Activated CD8-positive, alpha-beta T cell treated with anti-CD3 and anti-CD28 coated beads, Interleukin-2, amount 10 ng/mL, durations not matched to agents 7 days and 5 days (primary cell): ENCODE measurements around the gene P2RX4. TPM values are rescaled to one million over a fixed set of nuclear protein-coding genes. Genes with fewer than 3 reads are reported as not detected.
"Not testable (repeated sequence)": the region's sequence is repeated elsewhere in the genome, so short reads cannot be mapped to it uniquely, and the experiment has no call there.

Experiments used
- ATAC-seq: fragments of 150-1000 bp; cut with Tn5 transposase; one replicate; pipeline ENCODE4 v1.10.0; 2021; ENCODE audit warnings: moderate library complexity
- CTCF ChIA-PET: fragments of 350-600 bp; sonication (Branson Sonifier 250); formaldehyde crosslinking; loops from one replicate; lab custom pipeline; 2021; ENCODE audit warnings: antibody characterized with exemption; lab: Charles Lee
- POLR2A ChIA-PET: fragments of 350-600 bp; sonication (Branson Sonifier 250); formaldehyde crosslinking; loops from one replicate; lab custom pipeline; 2021; ENCODE audit warnings: antibody characterized with exemption; lab: Charles Lee
- DNase-seq: peaks from one replicate; pipeline ENCODE4 v3.0.0-alpha.2; 2020
- H3K27ac Mint-ChIP-seq: one replicate; pipeline ENCODE4 v1.8.0; 2021; ENCODE audit warnings: mild to moderate bottlenecking, mixed read lengths
- H3K27me3 Mint-ChIP-seq: one replicate; pipeline ENCODE4 v1.8.0; 2021; ENCODE audit warnings: low read depth, mixed read lengths
- H3K36me3 Mint-ChIP-seq: one replicate; pipeline ENCODE4 v1.8.0; 2021; ENCODE audit warnings: low read depth, mixed read lengths
- H3K4me1 Mint-ChIP-seq: one replicate; pipeline ENCODE4 v1.8.0; 2021; ENCODE audit warnings: low read depth, mixed read lengths
- H3K4me3 Mint-ChIP-seq: one replicate; pipeline ENCODE4 v1.8.0; 2021; ENCODE audit warnings: mild to moderate bottlenecking, mixed read lengths
- H3K9me3 Mint-ChIP-seq: one replicate; pipeline ENCODE4 v1.8.0; 2022; ENCODE audit warnings: mixed read lengths; ENCODE audit not compliant: insufficient read depth
- total RNA-seq, 2 experiments: library from RNA; stranded (reverse); gene quantifications; one replicate each; pipeline ENCODE4 v1.2.3, GENCODE V29; 2021

The P2RX4 gene
- total RNA-seq, 2 experiments from 2014 or later: 38.7 to 41.0 TPM

DNA sequence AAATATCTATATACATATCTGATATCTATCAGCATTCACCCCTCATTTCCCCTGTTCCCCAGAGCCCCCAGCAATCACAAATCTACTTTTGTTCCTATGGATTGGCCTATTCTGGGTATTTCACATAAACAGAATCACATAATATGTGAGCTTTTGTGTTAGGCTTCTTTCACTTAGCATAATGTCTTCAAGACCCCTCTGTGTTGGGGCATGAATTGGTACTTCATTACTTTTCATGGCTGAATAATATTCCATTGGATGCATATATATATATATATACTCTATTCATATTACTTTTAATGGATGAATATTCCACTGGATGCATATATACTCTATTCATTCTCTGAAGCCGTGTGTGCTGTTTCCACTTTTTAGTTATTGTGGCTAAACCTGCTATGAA lies 57.9 kb downstream of the P2RX4 start:
- ChIA-PET POLR2A (no interaction called here), CTCF (no interaction called here)
- H3K27ac Mint-ChIP-seq: no peak overlapping the region
- no peak for ATAC-seq
- H3K9me3 Mint-ChIP-seq: no peaks in the 10 kb centered on the region
- H3K36me3 Mint-ChIP-seq: peaks cover 39% of the 10 kb centered on the region
- no peaks in the 10 kb centered on the region for H3K27me3 Mint-ChIP-seq
- H3K4me3 Mint-ChIP-seq: no peak overlapping the region
- H3K4me1 Mint-ChIP-seq: no peaks in the 10 kb centered on the region
- no peak for DNase-seq

DNA sequence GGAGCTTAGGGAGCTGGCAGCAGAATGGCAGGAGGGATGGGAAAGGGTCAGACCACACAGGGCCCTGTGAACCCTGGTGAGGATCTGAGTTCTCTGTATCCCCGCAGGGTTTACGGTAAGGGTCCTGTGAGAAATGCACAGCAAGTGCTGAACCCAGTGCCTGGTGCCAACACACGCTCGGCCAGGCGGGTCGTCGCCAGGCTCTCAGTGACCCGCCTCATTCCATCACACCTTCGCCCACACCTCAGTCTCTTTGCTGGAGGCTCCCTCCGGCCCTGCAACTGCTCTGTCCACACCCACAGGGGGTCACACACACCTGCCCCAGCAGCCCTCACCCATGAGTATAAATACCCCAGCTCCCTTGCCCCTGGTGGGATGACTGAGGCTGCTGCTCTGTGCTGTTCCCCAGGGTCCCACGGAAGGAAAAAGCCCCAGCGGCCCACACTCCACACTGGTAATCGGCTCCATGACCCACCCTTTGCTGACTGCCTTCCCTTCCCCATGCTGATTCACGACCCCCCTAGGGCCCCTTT lies 63.5 kb downstream of the P2RX4 start:
- Mint-ChIP-seq H3K27ac (no peak overlapping the region), H3K4me1 (peaks cover 4% of the 10 kb centered on the region), H3K9me3 (no peaks in the 10 kb centered on the region), H3K4me3 (no peak overlapping the region), H3K27me3 (no peaks in the 10 kb centered on the region), H3K36me3 (peaks cover 41% of the 10 kb centered on the region)
- CTCF ChIA-PET: no interaction called here
- ATAC-seq (no peak), DNase-seq (no peak)
- POLR2A ChIA-PET: no interaction called here

DNA sequence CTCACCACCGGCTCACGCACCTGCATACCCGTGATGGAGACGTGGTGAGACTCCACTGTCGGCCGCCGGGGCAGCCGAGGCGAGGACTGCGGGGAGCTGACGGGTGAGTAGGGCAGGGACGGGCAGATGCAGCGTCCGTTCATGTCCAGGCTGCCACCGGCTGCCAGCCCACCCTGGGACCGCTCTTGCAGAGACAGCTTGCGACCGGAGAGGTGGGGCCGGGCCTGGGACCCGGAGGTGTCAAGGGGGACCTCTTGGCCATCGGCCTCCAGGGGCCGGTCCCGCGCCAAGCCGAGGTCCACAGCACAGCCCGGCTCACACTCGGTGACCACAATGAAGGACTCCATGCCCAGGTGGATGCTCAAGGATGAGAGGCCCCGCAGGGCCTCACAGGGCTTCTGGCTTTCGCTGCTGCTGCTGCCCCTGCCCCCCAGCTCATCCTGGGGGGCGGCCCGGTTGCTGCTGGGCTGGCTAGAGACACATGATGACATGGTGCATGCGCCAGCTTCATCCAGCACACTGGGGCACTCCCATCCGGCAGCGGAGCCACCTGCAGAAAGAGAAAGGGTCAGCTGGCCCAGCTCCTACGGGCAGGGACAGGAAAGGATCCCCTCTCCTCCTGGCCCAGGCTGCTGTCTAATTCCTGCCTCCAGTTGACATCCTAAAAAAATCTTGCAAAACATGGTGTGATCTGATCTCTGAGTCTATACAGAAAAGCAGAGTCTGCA lies 64.3 kb downstream of the P2RX4 start:
- ChIA-PET POLR2A (no interaction called here), CTCF (no interaction called here)
- H3K36me3 Mint-ChIP-seq: peaks cover 40% of the 10 kb centered on the region
- H3K4me1 Mint-ChIP-seq: peaks cover 4% of the 10 kb centered on the region
- H3K27ac Mint-ChIP-seq: no peak overlapping the region
- H3K9me3 Mint-ChIP-seq: no peaks in the 10 kb centered on the region
- DNase-seq: no peak
- no peak overlapping the region for H3K4me3 Mint-ChIP-seq
- no peak for ATAC-seq
- no peaks in the 10 kb centered on the region for H3K27me3 Mint-ChIP-seq

DNA sequence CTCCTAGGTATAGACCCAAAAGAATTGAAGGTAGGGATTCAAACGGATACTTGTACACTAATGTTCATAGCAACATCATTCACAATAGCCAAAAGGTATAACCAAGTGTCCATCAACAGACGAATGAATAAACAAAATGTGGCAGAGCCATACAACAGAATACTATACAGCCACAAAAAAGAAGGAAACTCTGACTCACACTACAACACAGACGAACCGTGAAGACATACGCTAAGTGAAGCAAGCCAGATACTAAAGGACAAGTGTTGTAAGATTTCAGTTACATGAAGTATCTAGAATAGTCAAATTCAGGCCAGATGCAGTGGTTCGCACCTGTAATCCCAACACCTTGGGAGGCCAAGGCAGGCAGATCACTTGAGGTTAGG lies 67.4 kb downstream of the P2RX4 start:
- Mint-ChIP-seq H3K9me3 (no peaks in the 10 kb centered on the region), H3K36me3 (peaks cover 32% of the 10 kb centered on the region), H3K27me3 (no peaks in the 10 kb centered on the region), H3K4me3 (no peak overlapping the region), H3K27ac (no peak overlapping the region), H3K4me1 (peaks cover 4% of the 10 kb centered on the region)
- DNase-seq (no peak), ATAC-seq (no peak)
- CTCF ChIA-PET: no interaction called here
- POLR2A ChIA-PET: no interaction called here

DNA sequence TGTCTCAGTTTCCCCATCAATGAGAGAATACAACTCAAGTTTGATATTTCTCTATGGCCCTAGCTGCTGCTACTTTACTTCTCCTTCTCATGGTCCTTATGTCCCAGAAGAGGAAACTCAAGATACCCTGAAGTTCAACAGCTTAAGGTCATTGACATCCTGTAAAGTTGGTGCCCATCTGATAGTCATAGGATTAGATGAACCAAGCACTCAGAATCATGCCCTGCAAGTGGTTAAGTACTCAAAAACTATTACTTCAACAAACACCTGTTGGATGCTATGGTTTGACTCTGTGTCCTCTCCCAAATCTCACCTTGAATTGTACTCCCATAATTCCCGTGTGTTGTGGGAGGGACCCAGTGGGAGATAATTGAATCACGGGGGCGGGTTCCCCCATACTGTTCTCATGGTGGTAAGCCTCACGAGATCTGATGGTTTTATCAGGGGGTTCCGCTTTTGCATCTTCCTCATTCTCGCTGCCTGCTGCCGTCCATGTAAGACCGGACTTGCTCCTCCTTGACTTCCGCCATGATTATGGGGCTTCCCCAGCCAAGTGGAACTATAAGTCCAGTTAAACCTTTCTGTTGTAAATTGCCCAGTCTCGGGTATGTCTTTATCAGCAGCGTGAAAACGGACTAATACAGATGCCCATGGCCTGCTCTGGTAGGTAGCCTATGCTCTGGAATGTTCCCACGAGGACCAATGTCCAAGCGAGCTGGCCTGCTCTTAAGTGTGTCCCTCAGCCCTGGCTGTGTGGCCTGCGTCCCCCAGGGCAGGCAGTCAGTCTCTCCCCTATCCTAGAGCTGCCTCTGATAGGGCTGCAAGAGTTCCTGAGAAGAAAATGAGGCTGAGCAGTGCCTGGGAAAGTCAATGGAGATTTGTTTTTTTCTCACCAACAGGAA lies 68.5 kb downstream of the P2RX4 start:
- CTCF ChIA-PET: no interaction called here
- H3K36me3 Mint-ChIP-seq: peaks cover 26% of the 10 kb centered on the region
- no peak overlapping the region for H3K27ac Mint-ChIP-seq
- H3K4me3 Mint-ChIP-seq: no peak overlapping the region
- H3K27me3 Mint-ChIP-seq: no peaks in the 10 kb centered on the region
- DNase-seq (no peak), ATAC-seq (no peak)
- H3K9me3 Mint-ChIP-seq: no peaks in the 10 kb centered on the region
- H3K4me1 Mint-ChIP-seq: peaks cover 4% of the 10 kb centered on the region
- POLR2A ChIA-PET: no interaction called here

DNA sequence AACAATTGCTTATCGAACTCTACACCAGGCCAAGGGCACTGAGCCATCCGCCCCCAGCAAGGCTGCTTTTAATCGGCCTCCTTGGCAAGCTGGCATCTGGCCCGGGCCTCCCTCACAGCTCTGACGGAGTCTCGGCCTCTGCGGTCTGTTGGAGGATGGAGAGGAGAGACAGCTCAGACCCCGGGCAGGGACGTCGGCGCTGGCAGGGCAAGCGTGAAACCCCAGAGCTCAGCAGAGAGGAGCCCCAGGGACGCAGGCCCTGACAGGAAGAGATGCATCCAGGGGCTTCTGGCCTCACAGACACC lies 69.1 kb downstream of the P2RX4 start:
- Mint-ChIP-seq H3K9me3 (no peaks in the 10 kb centered on the region), H3K27ac (peak overlapping the region; percentile 34), H3K36me3 (peaks cover 23% of the 10 kb centered on the region), H3K4me3 (no peak overlapping the region), H3K4me1 (peaks cover 4% of the 10 kb centered on the region), H3K27me3 (no peaks in the 10 kb centered on the region)
- no peak for DNase-seq
- POLR2A ChIA-PET: no interaction called here
- CTCF ChIA-PET: no interaction called here
- ATAC-seq: no peak

DNA sequence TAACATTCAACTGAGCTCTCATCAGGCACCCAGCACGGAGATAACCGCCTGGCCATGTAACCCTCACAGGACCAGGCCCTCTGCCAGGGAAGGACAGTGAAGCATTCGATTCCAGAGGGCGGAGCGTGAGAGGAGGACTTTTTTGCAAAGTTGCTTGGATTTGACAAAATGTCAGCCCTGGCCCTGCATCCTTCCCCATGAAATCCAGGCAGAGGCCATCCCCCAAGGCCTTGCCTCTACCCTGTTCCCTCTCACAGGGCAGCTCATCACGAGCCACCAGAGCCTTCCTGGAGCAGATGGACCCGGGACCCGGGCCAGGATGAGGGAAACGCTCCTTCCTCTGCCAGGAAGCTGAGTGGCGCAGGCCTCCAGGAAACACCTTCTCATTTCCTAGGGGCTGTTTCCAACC lies 69.6 kb downstream of the P2RX4 start:
- DNase-seq: no peak

DNA sequence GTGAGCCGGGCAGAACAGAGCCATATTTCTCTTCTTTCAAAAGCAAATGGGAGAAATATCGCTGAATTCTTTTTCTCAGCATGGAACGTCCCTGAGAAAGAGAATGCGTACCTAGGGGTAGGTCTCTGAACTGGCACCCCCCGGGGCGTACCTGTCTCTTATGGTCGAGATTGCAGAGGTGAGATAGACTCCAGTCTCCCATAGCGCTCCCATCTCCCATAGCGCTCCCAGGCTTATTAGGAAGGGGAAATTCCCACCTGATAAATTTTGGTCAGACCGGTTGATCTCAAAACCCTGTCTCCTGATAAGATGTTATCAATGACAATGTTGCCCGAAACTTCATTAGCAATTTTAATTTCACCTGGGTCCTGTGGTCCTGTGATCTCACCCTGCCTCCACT lies 70.6 kb downstream of the P2RX4 start:
- H3K4me1 Mint-ChIP-seq, ATAC-seq, CTCF ChIA-PET, POLR2A ChIA-PET, H3K4me3 Mint-ChIP-seq, H3K27me3 Mint-ChIP-seq, DNase-seq, H3K27ac Mint-ChIP-seq, H3K9me3 Mint-ChIP-seq: not testable (repeated sequence)
- H3K36me3 Mint-ChIP-seq: peaks cover 22% of the 10 kb centered on the region

More for the DNA sequence above, 69.6 kb downstream of the P2RX4 start:
- ATAC-seq: no peak
- Mint-ChIP-seq H3K9me3 (no peaks in the 10 kb centered on the region), H3K4me3 (no peak overlapping the region), H3K36me3 (peaks cover 23% of the 10 kb centered on the region), H3K27me3 (no peaks in the 10 kb centered on the region), H3K4me1 (peaks cover 4% of the 10 kb centered on the region), H3K27ac (peak overlapping the region; percentile 34)
- ChIA-PET CTCF (no interaction called here), POLR2A (no interaction called here)

DNA sequence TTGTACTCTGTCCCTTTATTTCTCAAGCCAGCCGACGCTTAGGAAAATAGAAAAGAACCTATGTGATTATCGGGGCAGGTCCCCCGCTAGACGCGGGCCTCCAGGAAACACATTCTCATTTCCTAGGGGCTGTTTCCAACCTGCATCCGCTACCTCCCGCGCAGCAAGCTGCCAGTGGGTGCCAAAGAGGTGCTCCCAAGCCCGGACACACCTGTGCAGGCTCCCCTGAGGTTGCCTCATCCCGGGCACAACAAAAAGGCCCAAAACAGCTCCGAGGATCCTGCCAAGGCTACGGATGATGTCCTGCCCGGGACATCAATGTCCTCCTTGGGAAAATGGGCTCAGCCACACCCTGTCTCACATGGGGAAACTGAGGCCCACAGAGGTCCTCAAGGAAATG lies 71.2 kb downstream of the P2RX4 start:
- H3K4me3 Mint-ChIP-seq, H3K27ac Mint-ChIP-seq, POLR2A ChIA-PET, DNase-seq, H3K4me1 Mint-ChIP-seq, H3K27me3 Mint-ChIP-seq, H3K9me3 Mint-ChIP-seq, ATAC-seq, CTCF ChIA-PET: not testable (repeated sequence)
- peaks cover 21% of the 10 kb centered on the region for H3K36me3 Mint-ChIP-seq

DNA sequence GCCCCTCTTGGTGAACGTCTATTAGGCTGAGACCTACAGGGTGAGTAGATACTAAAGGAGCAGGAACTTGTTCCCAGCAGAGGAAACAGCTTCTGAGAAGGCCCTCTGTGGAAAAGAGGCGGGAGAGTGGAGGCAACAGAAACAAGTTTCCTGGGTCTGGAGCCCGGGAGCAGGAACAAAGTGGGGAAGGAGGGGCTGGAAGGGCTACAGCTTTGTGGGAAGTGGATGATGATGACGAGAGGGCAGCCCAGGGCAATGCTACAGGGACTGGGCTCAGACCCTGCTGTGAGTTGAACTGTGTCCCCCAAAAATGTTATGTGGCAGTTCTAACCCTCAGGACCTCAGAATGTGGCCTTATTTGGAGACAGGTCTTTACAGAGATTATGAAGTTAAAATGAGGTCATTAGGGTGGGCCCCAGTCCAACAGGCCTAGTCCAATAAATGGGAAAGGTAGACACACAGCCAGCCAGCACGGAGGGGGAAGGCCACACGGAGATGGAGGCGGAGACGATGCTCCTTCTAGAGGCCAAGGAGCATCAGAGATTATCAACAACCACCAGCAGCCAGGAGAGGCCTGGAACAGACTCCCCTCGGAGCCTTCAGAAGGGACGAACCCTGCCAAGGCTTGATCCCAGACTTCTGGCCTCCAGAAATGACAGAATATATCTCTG lies 72.3 kb downstream of the P2RX4 start:
- Mint-ChIP-seq H3K27me3 (no peaks in the 10 kb centered on the region), H3K9me3 (no peaks in the 10 kb centered on the region), H3K27ac (peak overlapping the region; percentile 39), H3K4me3 (no peak overlapping the region), H3K4me1 (peaks cover 2% of the 10 kb centered on the region), H3K36me3 (peaks cover 21% of the 10 kb centered on the region)
- DNase-seq (no peak), ATAC-seq (no peak)
- ChIA-PET CTCF (no interaction called here), POLR2A (no interaction called here)

DNA sequence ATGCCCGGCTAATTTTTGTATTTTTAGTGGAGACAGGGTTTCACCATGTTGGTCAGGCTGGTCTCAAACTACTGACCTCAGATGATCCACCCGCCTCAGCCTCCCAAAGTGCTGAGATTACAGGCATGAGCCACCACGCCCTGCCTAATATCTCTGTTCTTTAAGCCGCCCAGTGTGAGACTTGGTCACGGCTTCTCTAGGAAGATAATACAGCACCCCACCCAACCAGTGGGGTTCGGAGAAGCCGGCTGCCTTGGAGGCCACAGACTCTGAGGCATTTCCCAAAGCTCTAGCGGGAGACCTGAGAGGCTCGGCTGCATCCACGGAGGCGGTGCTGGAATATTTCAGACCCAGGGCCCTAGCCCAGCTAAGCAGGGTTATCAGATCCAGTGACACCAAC lies 73.0 kb downstream of the P2RX4 start:
- POLR2A ChIA-PET, H3K27me3 Mint-ChIP-seq, H3K9me3 Mint-ChIP-seq, ATAC-seq, H3K4me3 Mint-ChIP-seq, CTCF ChIA-PET, DNase-seq, H3K27ac Mint-ChIP-seq, H3K4me1 Mint-ChIP-seq: not testable (repeated sequence)
- peaks cover 20% of the 10 kb centered on the region for H3K36me3 Mint-ChIP-seq

DNA sequence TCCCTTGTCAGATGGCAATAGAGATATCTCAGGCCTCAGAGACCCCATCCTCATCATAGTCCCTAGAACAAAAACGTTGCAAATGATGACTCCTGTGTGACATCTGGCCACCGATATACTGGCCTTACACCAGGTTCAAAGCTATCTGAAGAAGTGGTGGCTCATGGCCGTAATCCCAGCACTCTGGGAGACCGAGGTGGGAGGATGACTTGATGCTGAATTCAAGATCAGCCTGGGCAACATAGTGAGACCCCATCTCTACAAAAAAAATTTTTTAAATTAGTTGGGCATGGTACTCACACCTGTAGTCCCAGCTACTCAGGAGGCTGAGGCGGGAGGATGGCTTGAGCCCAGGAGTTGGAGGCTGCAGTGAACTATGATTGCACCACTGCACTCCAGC lies 73.5 kb downstream of the P2RX4 start:
- H3K9me3 Mint-ChIP-seq: no peaks in the 10 kb centered on the region
- DNase-seq (no peak), ATAC-seq (no peak)
- H3K27ac Mint-ChIP-seq: no peak overlapping the region
- CTCF ChIA-PET: no interaction called here
- no peaks in the 10 kb centered on the region for H3K27me3 Mint-ChIP-seq
- POLR2A ChIA-PET: no interaction called here
- H3K36me3 Mint-ChIP-seq: peaks cover 18% of the 10 kb centered on the region
- no peak overlapping the region for H3K4me3 Mint-ChIP-seq
- peaks cover 3% of the 10 kb centered on the region for H3K4me1 Mint-ChIP-seq
